SK-N-SH (cell line): ENCODE data around the gene B4GALNT3. TPM values are rescaled to one million over a fixed set of nuclear protein-coding genes. Genes with fewer than 3 reads are reported as not detected.

Source experiments
- CTCF ChIA-PET: fragments of 300-600, 350-600 bp; formaldehyde crosslinking; extraction: SDS; loops from one replicate; lab custom pipeline; 2021; lab: Yijun Ruan, JAX
- POLR2A ChIA-PET: fragments of 350-600 bp; sonication (Branson Sonifier 250); formaldehyde crosslinking; extraction: SDS; loops from one replicate; lab custom pipeline; 2020; ENCODE audit warnings: antibody characterized with exemption, inconsistent platforms; lab: Yijun Ruan, JAX
- DNase-seq: peaks from one replicate; pipeline ENCODE4 v3.0.0; 2012
- H2AFZ ChIP-seq: fragments of 200-600 bp; sonication (generic); 2 replicates; pipeline ENCODE4 v1.8.1; 2016; ENCODE audit warnings: antibody characterized with exemption, mild to moderate bottlenecking, low read depth
- H3F3A ChIP-seq: fragments of 200-600 bp; sonication (generic); replicated peaks from 2 replicates; pipeline ENCODE3; 2016; ENCODE audit warnings: antibody characterized with exemption, mild to moderate bottlenecking; ENCODE audit not compliant: insufficient read depth
- H3K27ac ChIP-seq, 2 experiments: fragments of 200-500 bp in 1 of 2; fragments of 200-600 bp in 1 of 2; sonication (Bioruptor generic) in 1 of 2; sonication (generic), shearing (Covaris generic) in 1 of 2; 2 replicates each; pipeline versions ENCODE4 v1.5.1 to v1.6.1; 2014 to 2016; ENCODE audit warnings: low read depth in 2 of 2, inconsistent platforms in 1 of 2, low read length in 1 of 2, mild to moderate bottlenecking in 1 of 2, mixed read lengths in 1 of 2
- H3K27me3 ChIP-seq: fragments of 200-600 bp; sonication (generic), shearing (Covaris generic); 2 replicates; pipeline ENCODE4 v1.6.1; 2016; ENCODE audit warnings: mixed run types; ENCODE audit not compliant: insufficient read depth
- H3K36me3 ChIP-seq, 2 experiments: fragments of 200-500 bp in 1 of 2; fragments of 200-600 bp in 1 of 2; sonication (Bioruptor generic) in 1 of 2; sonication (generic) in 1 of 2; replicated peaks in 1 of 2; 2 replicates each; pipeline versions ENCODE3 to v1.5.1; 2014 to 2016; ENCODE audit warnings: low read length in 1 of 2, mild to moderate bottlenecking in 1 of 2; ENCODE audit not compliant: insufficient read depth in 2 of 2, control insufficient read depth in 1 of 2
- H3K4me1 ChIP-seq, 2 experiments: fragments of 200-500 bp in 1 of 2; fragments of 200-600 bp in 1 of 2; sonication (Bioruptor generic) in 1 of 2; sonication (generic), shearing (Covaris generic) in 1 of 2; 2 replicates each; pipeline versions ENCODE4 v1.5.1 to v1.6.1; 2014 to 2016; ENCODE audit warnings: low read depth in 1 of 2, low read length in 1 of 2, mixed run types in 1 of 2; ENCODE audit not compliant: insufficient read depth in 2 of 2, control insufficient read depth in 1 of 2
- H3K4me2 ChIP-seq: fragments of 200-600 bp; sonication (generic), shearing (Covaris generic); 2 replicates; pipeline ENCODE4 v1.6.1; 2017; ENCODE audit warnings: mixed run types
- H3K4me3 ChIP-seq, 2 experiments: fragments of 200-500 bp in 1 of 2; fragments of 200-600 bp in 1 of 2; sonication (Bioruptor generic) in 1 of 2; sonication (generic), shearing (Covaris generic) in 1 of 2; 2 replicates each; pipeline versions ENCODE4 v1.5.1 to v1.8.1; 2014 to 2016; ENCODE audit warnings: low read depth in 2 of 2, inconsistent platforms in 1 of 2, low read length in 1 of 2, mild to moderate bottlenecking in 1 of 2, mixed read lengths in 1 of 2, moderate library complexity in 1 of 2
- H3K79me2 ChIP-seq: fragments of 200-600 bp; sonication (generic); 2 replicates; pipeline ENCODE4 v1.8.1; 2017; ENCODE audit warnings: mild to moderate bottlenecking; ENCODE audit not compliant: insufficient read depth
- H3K9ac ChIP-seq: fragments of 200-600 bp; sonication (generic); 2 replicates; pipeline ENCODE4 v1.6.1; 2017; ENCODE audit warnings: mixed run types
- H3K9me2 ChIP-seq: fragments of 200-600 bp; sonication (generic); 2 replicates; pipeline ENCODE4 v1.6.1; 2017; ENCODE audit warnings: mixed run types
- H3K9me3 ChIP-seq: fragments of 200-600 bp; sonication (generic); 2 replicates; pipeline ENCODE4 v1.6.1; 2017; ENCODE audit warnings: mixed run types, mild to moderate bottlenecking, moderate library complexity
- H4K20me1 ChIP-seq: fragments of 200-600 bp; sonication (generic); 2 replicates; pipeline ENCODE4 v1.6.1; 2017; ENCODE audit warnings: mild to moderate bottlenecking, mixed run types; ENCODE audit not compliant: insufficient read depth
- CHD2 ChIP-seq: fragments of 150-350 bp; IDR thresholded peaks from 2 replicates; pipeline ENCODE4 v1.6.1; 2018; ENCODE audit warnings: low read length; ENCODE audit not compliant: partially characterized antibody
- EP300 ChIP-seq, 2 experiments: IDR thresholded peaks; 2 replicates each; pipeline versions ENCODE4 v1.4.0 to v1.6.1; 2012; ENCODE audit warnings: borderline replicate concordance in 1 of 2, low read depth in 1 of 2, low read length in 1 of 2
- GATA2 ChIP-seq: sonication (generic); formaldehyde crosslinking; IDR thresholded peaks from 2 replicates; pipeline ENCODE4 v1.5.0; 2020; ENCODE audit warnings: mild to moderate bottlenecking, missing genetic modification reagents
- PBX3 ChIP-seq: IDR thresholded peaks from 2 replicates; pipeline ENCODE4; 2012
- POLR2AphosphoS5 ChIP-seq: IDR thresholded peaks from 2 replicates; pipeline ENCODE4 v1.6.1; 2012; ENCODE audit warnings: low read depth, low read length
- USF1 ChIP-seq: IDR thresholded peaks from 2 replicates; pipeline ENCODE4 v1.4.0; 2012; ENCODE audit warnings: low read depth, borderline replicate concordance
- WGBS: methylation state at CpG from one replicate; pipeline ENCODE4 v1.1.6; 2017; ENCODE audit warnings: low lambda C conversion rate; 5-methylcytosine and 5-hydroxymethylcytosine counted together
- polyA plus RNA-seq, 3 experiments: library from polyadenylated mRNA; depleted of rRNA; stranded (reverse); fragments of >200 nt; gene quantifications; 2 replicates each; pipeline ENCODE4 v1.2.3, GENCODE V29; 2012
- TF ChIP-seq, protein P1 (sequence below): fragments of 150-350 bp; IDR thresholded peaks from 2 replicates; pipeline ENCODE4 v1.6.1; 2016; ENCODE audit warnings: mild to moderate bottlenecking, low read depth, low read length

Gene B4GALNT3
- polyA plus RNA-seq (2012; rRNA removed): 0.34 and 0.53 TPM in 2 replicates
- polyA plus RNA-seq (2012; cell fraction: cytosol; rRNA removed): 0.24 and 0.28 TPM in 2 replicates
- polyA plus RNA-seq (2012; cell fraction: nucleus; rRNA removed): 0.20 and 0.27 TPM in 2 replicates

DNA sequence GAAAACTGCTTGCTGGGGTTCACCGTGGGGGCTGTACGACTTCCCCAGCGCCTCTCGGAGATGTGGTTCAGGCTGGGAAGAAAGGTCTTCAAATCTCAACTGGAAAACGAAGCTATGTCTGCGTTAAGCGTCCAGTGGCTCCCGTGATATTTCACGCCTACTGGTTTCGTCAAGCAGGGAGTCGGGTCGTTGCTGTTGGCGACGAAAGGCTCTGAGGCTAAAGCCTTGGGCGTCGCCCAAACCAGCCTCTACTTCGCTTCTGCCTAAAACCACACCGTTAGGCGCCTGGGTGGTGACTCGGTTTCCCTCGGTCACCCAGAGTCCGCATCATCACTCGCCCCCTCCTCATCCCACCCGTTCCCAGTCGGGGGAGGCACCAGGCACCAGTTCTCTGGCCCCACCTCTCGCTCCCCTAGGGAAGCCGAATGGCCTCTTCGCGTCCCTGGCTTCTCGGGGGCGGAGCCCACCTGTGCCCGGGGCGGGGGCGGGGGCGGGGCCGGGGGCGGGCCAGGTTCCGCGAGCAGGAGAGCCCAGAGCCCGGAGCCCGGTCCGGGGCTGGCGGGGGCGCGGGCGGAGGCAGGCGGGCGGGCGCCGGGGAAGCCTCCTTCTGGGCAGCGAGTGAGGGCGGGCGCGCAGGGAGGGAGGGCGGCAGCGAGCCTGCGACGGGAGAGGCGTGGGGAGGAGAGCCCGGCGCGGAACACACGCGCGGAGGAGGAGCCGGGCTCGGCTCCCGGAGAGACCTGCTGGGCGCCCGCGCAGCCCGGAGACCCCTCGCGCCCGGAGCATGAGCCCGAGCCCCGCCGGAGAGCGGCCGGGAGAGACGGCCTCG lies at the start of gene B4GALNT3:
Gene B4GALNT3 (plus strand): TSS at position 510 of the 829 bp plus-strand sequence. CDS start 438 bp downstream, outside the sequence.
- H3K9me2 ChIP-seq: no peaks in the 10 kb centered on the region
- POLR2A ChIA-PET: no interaction called here
- no peaks in the 10 kb centered on the region for H3K36me3 ChIP-seq
- H3K4me3 ChIP-seq: peak within 1 kb of the TSS; percentile 55
- TF ChIP-seq POLR2AphosphoS5 (no peak), CHD2 (peak; percentile 14)
- H3K27me3 ChIP-seq: peaks cover 47% of the 10 kb centered on the region
- H4K20me1 ChIP-seq: no peaks in the 10 kb centered on the region
- H3K79me2 ChIP-seq: no peaks in the 10 kb centered on the region
- 0 out of 2 replicates have a peak within 1 kb of the TSS, but pooled peaks have one; percentile 46 for H2AFZ ChIP-seq
- H3K4me1 ChIP-seq: peaks cover 0 to 5% of the 10 kb centered on the region in 2 experiments; a peak in 1 of 4 replicates
- CTCF ChIA-PET: interaction anchor here (1.0 to 21.8 kb wide), 4 partner anchors 17 to 111 kb away, joined by 3 to 560 read pairs (median 8); no protein-coding TSS in a partner anchor
- no peak within 1 kb of the TSS for H3K9ac ChIP-seq
- no peak within 1 kb of the TSS for H3K27ac ChIP-seq
- no peaks in the 10 kb centered on the region for H3F3A ChIP-seq
- 4% methylated on average over 31 of the region's 82 CpGs for WGBS
- H3K4me2 ChIP-seq: peak within 1 kb of the TSS; percentile 93
- H3K9me3 ChIP-seq: no peaks in the 10 kb centered on the region
- DNase-seq: peak; percentile 88

GRCh38 chr12:414859-415258 lies 44.9 kb upstream of the B4GALNT3 start:
- TF ChIP-seq USF1 (no peak), EP300 (IDR thresholded peaks at IDR 0.05; ENCODE audit: borderline replicate concordance in 1 of 2, low read depth in 1 of 2, low read length in 1 of 2) (peak in 1 of 2 experiments; percentile 49; a peak in 1 of 4 replicates), GATA2 (CRISPR knock-in tag) (no peak), PBX3 (no peak)
- TF ChIP-seq, protein P1, sequence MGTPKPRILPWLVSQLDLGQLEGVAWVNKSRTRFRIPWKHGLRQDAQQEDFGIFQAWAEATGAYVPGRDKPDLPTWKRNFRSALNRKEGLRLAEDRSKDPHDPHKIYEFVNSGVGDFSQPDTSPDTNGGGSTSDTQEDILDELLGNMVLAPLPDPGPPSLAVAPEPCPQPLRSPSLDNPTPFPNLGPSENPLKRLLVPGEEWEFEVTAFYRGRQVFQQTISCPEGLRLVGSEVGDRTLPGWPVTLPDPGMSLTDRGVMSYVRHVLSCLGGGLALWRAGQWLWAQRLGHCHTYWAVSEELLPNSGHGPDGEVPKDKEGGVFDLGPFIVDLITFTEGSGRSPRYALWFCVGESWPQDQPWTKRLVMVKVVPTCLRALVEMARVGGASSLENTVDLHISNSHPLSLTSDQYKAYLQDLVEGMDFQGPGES: no peak
- TF ChIP-seq, all 33 proteins: peak for 1
- Histone ChIP-seq H3K79me2 (peaks cover 3% of the 10 kb centered on the region; the same call in 1 of the 2 replicates), H3K9ac (no peak overlapping the region), H4K20me1 (no peaks in the 10 kb centered on the region), H2AFZ (no peak overlapping the region), H3K9me2 (no peaks in the 10 kb centered on the region), H3K27ac (no peak overlapping the region), H3K4me2 (no peak overlapping the region), H3K36me3 (peaks cover 20 to 23% of the 10 kb centered on the region in 2 experiments), H3K4me1 (peaks cover 0 to 6% of the 10 kb centered on the region in 2 experiments; a peak in 1 of 4 replicates), H3F3A (no peaks in the 10 kb centered on the region), H3K9me3 (no peaks in the 10 kb centered on the region), H3K27me3 (no peaks in the 10 kb centered on the region), H3K4me3 (no peak overlapping the region)
- ChIA-PET CTCF (interaction anchor here (0.8 to 1.5 kb wide), 2 partner anchors 13 to 161 kb away, joined by 3 read pairs; partner anchors contain the start of gene CCDC77), POLR2A (no interaction called here)
- 57% methylated on average over 2 of the region's 2 CpGs for WGBS
- peak; percentile 41 for DNase-seq
